Measurements from ENCODE around the gene PIGH.

GRCh38 chr14:67581643-67582042 is 18.4 kb downstream of the PIGH start:
- TF ChIP-seq POLR2AphosphoS5 (IDR thresholded peaks at IDR 0.05; ENCODE audit: low read depth, low read length): no peak
- no peak for TF ChIP-seq POLR2A (IDR thresholded peaks at IDR 0.05; ENCODE audit: low read depth, low read length)

Measured in GM12892 (cell line).